ENCODE measurements around the gene DDHD1.

DNA sequence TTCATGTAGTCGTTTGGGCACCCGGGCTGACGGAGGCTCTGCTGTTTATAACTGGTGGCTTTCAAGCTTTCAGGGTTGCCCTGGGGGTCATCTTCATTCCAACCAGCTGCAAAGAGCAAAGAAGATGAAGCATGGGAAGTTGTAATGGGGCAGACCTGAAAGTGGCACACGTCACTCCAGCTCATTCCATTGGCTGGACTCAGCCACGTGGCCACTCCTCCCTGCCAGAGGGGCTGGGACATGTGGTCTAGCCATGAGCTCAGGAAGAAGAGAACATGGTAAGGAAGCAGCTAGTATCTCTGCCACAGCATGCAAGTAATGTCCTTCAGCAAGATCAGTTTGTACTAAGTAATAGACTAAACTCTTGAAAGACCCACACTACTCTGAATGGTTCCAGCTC, 150.5 kb downstream of the DDHD1 start:
- TF ChIP-seq CTCF (tag by site-specific recombination; IDR thresholded peaks at IDR 0.05) = no peak
- TF ChIP-seq ZNF10 (tag by site-specific recombination; IDR thresholded peaks at IDR 0.05) = no peak
- TF ChIP-seq, protein P1, sequence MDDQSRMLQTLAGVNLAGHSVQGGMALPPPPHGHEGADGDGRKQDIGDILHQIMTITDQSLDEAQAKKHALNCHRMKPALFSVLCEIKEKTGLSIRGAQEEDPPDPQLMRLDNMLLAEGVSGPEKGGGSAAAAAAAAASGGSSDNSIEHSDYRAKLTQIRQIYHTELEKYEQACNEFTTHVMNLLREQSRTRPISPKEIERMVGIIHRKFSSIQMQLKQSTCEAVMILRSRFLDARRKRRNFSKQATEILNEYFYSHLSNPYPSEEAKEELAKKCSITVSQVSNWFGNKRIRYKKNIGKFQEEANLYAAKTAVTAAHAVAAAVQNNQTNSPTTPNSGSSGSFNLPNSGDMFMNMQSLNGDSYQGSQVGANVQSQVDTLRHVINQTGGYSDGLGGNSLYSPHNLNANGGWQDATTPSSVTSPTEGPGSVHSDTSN (CRISPR knock-in tag; IDR thresholded peaks at IDR 0.05) = no peak
